Endometrial microvascular endothelial cells (primary cell): Measurements from ENCODE around the gene CDHR2. TPM values are rescaled to one million over a fixed set of nuclear protein-coding genes. Genes with fewer than 3 reads are reported as not detected.

Source experiments
- in situ Hi-C: cut with HindIII; loops from 2 replicates; pipeline ENCODE4 v1.10.0; 2017; ENCODE audit warnings: low sequenced_read_pairs, low pct_unique_long_range_greater_than_20kb; ENCODE audit errors: inconsistent ontology term
- total RNA-seq: library from RNA; depleted of rRNA; stranded (reverse); fragments of >200 nt; gene quantifications from one replicate; pipeline ENCODE4 v1.2.3, GENCODE V29; 2015; ENCODE audit errors: inconsistent ontology term

The CDHR2 gene
- total RNA-seq, 1 donor from 2014 or later = not detected

GRCh38 chr5:176625966-176626875 is 77.1 kb downstream of the CDHR2 start:
- in situ Hi-C loops = no loop called here

GRCh38 chr5:176626876-176627236 is 77.7 kb downstream of the CDHR2 start:
- in situ Hi-C loops = no loop called here

GRCh38 chr5:176627582-176627981 is 78.4 kb downstream of the CDHR2 start:
- in situ Hi-C loops = no loop called here

- in situ Hi-C loops = no loop called here
These were observed 79.5 kb downstream of the CDHR2 start for GRCh38 chr5:176628406-176629228.

DNA sequence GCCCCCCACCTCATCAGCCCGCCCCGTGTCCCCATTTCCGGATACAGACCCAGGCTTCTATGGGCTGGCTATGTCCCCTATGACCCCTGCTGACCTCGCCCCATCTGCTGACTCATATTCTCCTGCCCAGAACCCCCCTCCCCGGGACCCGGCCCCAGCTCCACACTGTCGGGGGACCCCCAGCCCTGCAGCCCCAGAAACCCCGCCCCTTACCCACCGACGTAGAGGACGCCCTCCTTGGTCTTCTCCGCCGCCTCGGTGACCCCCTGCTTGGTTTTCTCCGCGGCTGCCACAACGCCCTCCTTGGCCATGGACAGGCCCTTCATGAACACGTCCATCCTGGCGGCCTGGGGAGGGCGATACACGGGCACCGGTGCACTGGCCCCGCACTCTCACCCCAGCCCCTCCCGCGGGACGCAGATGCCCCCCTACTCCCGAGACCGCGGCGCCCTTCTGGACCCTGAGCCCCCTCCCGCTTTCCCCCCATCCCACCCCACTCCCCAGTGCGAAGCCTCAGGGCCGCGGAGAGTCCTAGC is 80.2 kb downstream of the CDHR2 start:
- in situ Hi-C loops = no loop called here

GRCh38 chr5:176629853-176630680 is 80.9 kb downstream of the CDHR2 start, which contains the start of the genes EIF4E1B and SNCB:
TSS of gene EIF4E1B (plus strand) at chr5:176630675. CDS start at chr5:176642788, 12,113 bp downstream.
TSS of gene SNCB (minus strand) at chr5:176630534. CDS start at chr5:176629654, 880 bp downstream.
- in situ Hi-C loops = no loop called here

- in situ Hi-C loops = no loop called here
These were observed 81.6 kb downstream of the CDHR2 start for GRCh38 chr5:176630681-176631222.

DNA sequence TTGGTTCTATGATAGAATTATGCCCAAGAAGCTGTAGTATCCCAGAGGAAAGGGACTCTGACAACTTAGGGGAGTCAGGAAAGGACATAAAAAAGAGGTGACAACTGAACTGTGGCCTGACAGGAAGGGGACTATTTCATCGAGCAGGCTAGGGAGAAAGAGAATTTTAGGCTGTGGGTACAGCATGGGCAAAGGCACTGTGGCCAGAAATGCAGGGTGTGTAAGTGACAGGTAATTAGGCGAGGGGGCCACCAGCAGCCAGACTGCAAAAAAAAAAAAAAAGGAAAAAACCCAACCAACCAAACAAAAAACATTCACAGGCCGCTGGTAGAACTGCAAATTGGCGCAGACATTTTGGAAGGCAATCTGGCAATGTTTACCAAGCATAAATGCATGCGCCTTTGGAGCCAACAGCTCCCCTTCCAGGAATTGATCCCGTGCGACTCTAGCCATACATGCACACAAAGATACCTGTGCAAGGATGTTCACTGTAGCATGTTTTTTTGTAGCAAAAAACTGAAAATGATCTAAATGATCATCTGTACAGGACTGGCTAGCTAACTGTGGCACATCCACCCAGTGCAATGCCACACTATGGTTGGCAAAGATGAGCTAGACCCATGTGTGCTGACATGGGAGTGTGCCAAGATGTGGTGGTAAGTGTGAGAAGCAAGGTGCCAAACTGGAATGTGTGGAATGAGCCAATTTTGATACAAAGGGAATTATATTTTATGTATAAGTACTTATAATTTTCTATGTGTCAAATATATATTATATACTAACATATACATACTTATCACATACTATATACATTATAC is 82.5 kb downstream of the CDHR2 start:
- in situ Hi-C loops = no loop called here

DNA sequence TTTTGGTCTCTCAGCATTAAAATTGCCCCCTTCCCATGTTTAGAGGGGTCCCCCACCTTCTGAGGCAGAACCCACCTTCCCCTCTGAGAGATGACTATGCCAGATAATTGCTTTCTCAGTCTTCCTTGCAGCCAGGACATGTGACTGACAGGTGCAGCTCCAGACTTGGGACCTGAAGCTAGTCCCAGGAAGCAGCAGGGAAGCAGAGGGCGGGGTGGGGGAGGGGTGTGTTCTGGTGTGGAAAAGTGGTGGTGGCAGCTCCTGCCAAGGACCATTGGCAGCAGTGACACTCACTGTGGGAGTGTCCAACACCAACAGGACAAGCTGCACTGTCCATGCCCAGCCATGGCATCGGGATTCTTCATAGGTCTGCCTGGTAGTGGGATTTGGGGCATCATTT is 83.6 kb downstream of the CDHR2 start:
- in situ Hi-C loops = no loop called here

DNA sequence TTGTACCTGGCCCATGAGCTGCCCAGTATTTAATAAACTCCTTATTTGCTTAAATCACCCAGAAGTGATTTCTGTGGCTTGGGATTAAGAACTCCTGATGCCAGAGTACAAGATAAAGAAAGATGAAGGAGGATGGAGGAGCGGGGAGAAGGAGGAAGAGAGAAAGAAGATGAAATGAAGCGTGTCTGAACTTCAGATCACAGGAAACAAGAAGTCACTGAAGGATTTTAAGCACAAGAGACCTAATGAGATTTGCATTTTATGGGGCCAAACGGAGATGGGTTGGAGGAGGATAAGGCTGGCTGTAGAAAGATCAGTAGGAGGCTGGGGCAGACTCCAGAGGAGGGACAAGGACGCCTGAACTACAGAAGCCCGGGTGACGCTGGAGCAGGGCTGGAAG is 84.5 kb downstream of the CDHR2 start:
- in situ Hi-C loops = no loop called here

DNA sequence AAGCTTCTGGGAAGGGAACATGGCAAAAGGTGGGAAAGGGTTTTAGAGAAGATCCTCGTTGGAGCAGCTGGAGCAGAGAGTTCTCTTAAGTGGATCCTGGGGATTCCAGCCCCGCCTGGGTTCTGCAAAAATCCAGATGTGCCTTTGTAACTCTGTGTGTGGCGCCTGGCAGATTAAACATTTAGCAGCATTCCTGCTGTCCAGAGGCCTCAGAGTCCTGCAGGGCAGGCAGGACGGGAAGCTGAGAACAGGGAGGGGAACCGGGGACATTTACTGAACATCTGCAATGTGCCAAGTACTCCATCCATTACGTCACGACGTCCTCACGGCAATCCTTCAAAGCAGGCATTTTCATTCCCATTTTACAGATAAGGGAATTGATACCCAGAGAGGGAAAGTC is 87.3 kb downstream of the CDHR2 start:
- in situ Hi-C loops = no loop called here

GRCh38 chr5:176637556-176637955 is 88.4 kb downstream of the CDHR2 start:
- in situ Hi-C loops = no loop called here

DNA sequence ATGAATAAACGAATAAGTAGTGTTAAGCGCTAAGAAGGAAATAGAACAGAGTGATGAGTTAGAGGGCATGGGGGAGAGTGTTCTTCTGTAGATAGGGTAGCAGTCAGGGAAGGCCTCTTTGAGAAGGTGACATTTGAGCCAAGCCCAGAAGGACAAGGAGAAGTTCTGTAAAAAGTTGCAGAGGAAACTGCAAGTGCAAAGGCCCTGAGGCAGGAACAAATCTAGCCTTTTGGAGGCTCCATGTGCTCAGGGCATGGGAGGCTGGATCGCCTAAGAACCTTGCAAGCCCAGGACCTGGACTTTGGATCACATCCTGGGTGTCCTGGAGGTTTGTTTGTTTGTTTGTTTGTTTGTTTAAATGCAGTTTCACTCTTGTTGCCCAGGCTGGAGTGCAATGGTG is 89.3 kb downstream of the CDHR2 start:
- in situ Hi-C loops = no loop called here

- in situ Hi-C loops = no loop called here
These were observed 90.1 kb downstream of the CDHR2 start for GRCh38 chr5:176639208-176639607.

DNA sequence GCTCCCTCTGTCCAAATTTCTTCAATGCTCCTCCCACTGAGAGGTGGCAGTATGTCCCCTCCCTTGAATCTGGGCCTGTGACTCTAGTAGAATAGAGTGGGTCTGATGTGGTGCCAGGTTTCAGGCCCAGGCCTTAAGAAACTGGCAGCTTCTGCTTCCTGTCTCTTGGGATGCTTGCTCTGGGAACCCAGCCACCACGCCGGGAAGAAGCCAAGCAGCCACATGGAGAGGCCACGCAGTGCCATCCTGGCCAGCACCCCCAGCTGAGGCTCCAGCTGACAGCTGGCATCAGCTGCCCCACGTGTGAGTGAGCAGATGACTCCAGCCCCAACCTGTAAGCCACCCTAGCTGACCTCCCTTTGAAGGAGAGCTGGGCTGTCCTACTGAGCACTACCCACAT is 90.8 kb downstream of the CDHR2 start:
- in situ Hi-C loops = no loop called here

DNA sequence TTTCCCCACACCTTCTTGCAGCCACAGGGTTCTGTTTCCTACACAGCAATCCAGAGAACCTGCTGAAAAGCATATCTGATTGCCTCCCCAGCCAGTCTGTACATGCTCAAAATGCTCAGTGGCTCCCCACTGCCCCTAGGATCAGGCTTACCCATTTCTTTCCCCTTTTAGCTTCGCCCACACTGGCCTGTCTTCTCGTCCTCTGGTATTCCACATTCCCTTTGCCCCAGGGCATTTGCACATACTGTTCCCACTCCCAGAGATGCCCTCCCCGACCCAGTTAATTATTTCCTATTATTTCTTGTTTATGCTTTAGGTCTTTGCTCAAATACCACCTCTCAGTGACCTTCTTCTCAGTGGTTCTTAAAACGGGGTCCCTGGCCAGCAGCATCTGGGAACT is 91.5 kb downstream of the CDHR2 start:
- in situ Hi-C loops = no loop called here

DNA sequence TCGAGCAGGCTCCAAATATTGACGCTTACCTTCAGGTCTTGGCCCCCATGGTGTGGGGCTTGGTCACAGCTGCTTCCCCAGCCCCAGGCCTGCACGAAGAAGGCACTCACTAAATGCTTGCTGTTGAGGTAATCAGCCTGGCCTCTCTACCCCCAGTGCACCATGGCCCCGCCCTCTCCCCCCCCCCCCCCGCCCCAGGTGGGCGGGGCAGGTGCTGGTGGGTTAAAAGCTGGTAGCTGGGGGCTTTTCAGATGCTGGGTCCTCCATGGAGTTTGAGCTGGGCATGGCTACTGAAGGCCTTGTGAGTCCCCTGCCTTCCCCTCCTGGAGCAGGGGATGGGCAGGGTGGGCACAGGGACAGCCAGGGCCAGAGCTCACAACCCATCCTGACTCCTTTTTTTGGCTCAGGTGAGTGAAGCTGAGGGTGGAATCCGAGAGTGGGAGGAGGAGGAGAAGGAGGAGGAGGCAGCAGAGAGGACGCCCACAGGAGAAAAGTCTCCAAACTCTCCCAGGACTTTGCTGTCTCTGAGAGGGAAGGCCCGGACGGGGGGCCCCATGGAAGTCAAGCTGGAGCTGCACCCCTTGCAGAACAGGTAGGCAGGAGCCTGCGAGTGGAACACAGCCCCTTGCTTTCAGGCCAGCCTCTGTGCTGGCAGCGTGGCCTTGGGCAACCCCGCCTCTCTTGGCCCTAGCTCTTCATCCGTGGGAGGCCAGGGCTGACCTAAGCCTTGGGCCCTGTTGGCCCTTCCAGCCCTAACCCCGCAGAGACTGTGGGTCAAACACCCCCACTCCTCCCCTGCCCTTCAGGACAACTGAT is 93.7 kb downstream of the CDHR2 start:
- in situ Hi-C loops = no loop called here
